Kidney epithelial cell (primary cell): ENCODE measurements around the gene CAPG. TPM values are rescaled to one million over a fixed set of nuclear protein-coding genes. Genes with fewer than 3 reads are reported as not detected.
"Not testable (repeated sequence)": the region's sequence is repeated elsewhere in the genome, so short reads cannot be mapped to it uniquely, and the experiment has no call there.

Source experiments
- DNase-seq: peaks from one replicate; pipeline ENCODE4 v3.0.0-alpha.2; 2010; ENCODE audit warnings: low read depth
- H3K27me3 ChIP-seq: 2 replicates; pipeline ENCODE4 v1.6.0; 2011; ENCODE audit warnings: low read length; ENCODE audit not compliant: control insufficient read depth, insufficient read depth
- H3K36me3 ChIP-seq: 2 replicates; pipeline ENCODE4 v1.5.1; 2011; ENCODE audit warnings: low read length; ENCODE audit not compliant: control insufficient read depth, insufficient read depth
- H3K4me3 ChIP-seq: 2 replicates; pipeline ENCODE4 v1.5.1; 2011; ENCODE audit warnings: low read depth, mild to moderate bottlenecking, control low read depth, low read length
- CTCF ChIP-seq: IDR thresholded peaks from 2 replicates; pipeline ENCODE4 v1.5.1; 2011; ENCODE audit warnings: mild to moderate bottlenecking, moderate library complexity, low read length, control low read depth, inconsistent platforms; ENCODE audit not compliant: insufficient read depth, poor library complexity, severe bottlenecking
- total RNA-seq: library from RNA; depleted of rRNA; stranded (reverse); fragments of >200 nt; gene quantifications from 2 replicates; pipeline ENCODE4 v1.2.3, GENCODE V29; 2015

The CAPG gene
- total RNA-seq, 1 donor from 2014 or later, result 284 TPM

- Histone ChIP-seq H3K4me3 (peak overlapping the region; percentile 54), H3K27me3 (no peaks in the 10 kb centered on the region), H3K36me3 (no peaks in the 10 kb centered on the region)
- no peak for DNase-seq
- no peak for TF ChIP-seq CTCF
These were observed 9.0 kb upstream of the CAPG start for GRCh38 chr2:85419009-85419675.

GRCh38 chr2:85418132-85419008 lies 8.2 kb upstream of the CAPG start, which contains the start of gene SH2D6:
Gene SH2D6, plus strand, starts transcription at chr2:85418714. Its CDS starts 10,752 bp downstream, at chr2:85429466.
- no peak for DNase-seq
- no peaks in the 10 kb centered on the region for H3K27me3 ChIP-seq
- no peaks in the 10 kb centered on the region for H3K36me3 ChIP-seq
- peak within 1 kb of the TSS; percentile 54 for H3K4me3 ChIP-seq
- TF ChIP-seq CTCF, result no peak

- Histone ChIP-seq H3K36me3 (no peaks in the 10 kb centered on the region), H3K27me3 (no peaks in the 10 kb centered on the region), H3K4me3 (no peak overlapping the region)
- DNase-seq, result no peak
- TF ChIP-seq CTCF, result no peak
These were observed 5.9 kb upstream of the CAPG start for GRCh38 chr2:85415980-85416650.

- no peak for DNase-seq
- TF ChIP-seq CTCF, result no peak
- Histone ChIP-seq H3K4me3 (no peak overlapping the region), H3K27me3 (no peaks in the 10 kb centered on the region), H3K36me3 (no peaks in the 10 kb centered on the region)
These were observed 4.8 kb upstream of the CAPG start for GRCh38 chr2:85414761-85415553.

GRCh38 chr2:85414421-85414759 lies 4.2 kb upstream of the CAPG start:
- DNase-seq, H3K36me3 ChIP-seq, H3K4me3 ChIP-seq, H3K27me3 ChIP-seq: not testable (repeated sequence)
